Measurements from ENCODE around the gene KYNU. TPM values are rescaled to one million over a fixed set of nuclear protein-coding genes. Genes with fewer than 3 reads are reported as not detected.

Gene KYNU
- total RNA-seq, 1 experiment from 2014 or later, result 0.37 TPM

GRCh38 chr2:143030127-143030526, 152.7 kb downstream of the KYNU start:
- TF ChIP-seq CTCF (conservative IDR thresholded peaks at IDR 0.05), result no peak
- Histone ChIP-seq H4K20me1 (ENCODE audit: control insufficient read depth, insufficient read depth, insufficient read length) (no peaks in the 10 kb centered on the region), H3K23me2 (ENCODE audit: insufficient read length, low read depth, low read length, poor library complexity, severe bottlenecking) (no peaks in the 10 kb centered on the region), H3K79me1 (ENCODE audit: insufficient read depth, low read depth, low read length, poor library complexity, severe bottlenecking) (no peaks in the 10 kb centered on the region), H3K4me2 (ENCODE audit: insufficient read depth, insufficient read length, low read length) (no peak overlapping the region), H4K5ac (ENCODE audit: insufficient read length, low read depth, low read length) (no peak overlapping the region), H2BK12ac (ENCODE audit: insufficient read length, low read depth, low read length) (no peak overlapping the region), H3K18ac (ENCODE audit: insufficient read length, low read depth, low read length) (no peak overlapping the region), H3K23ac (ENCODE audit: insufficient read length, low read depth, low read length) (no peak overlapping the region), H3K9me3 (ENCODE audit: control insufficient read depth, low read depth, low read length) (no peaks in the 10 kb centered on the region), H3K14ac (ENCODE audit: insufficient read depth, low read length) (no peak overlapping the region), H4K8ac (replicated peaks; ENCODE audit: insufficient read length, low read depth, low read length) (no peak overlapping the region), H3K4ac (ENCODE audit: low read depth, low read length) (no peak overlapping the region), H3K56ac (ENCODE audit: insufficient read length, low read depth, low read length) (no peak overlapping the region), H2AFZ (ENCODE audit: low read length) (no peak overlapping the region), H3K9ac (ENCODE audit: extremely low read depth, insufficient read length, low read length) (no peak overlapping the region), H3K79me2 (ENCODE audit: insufficient read depth, low read length) (no peaks in the 10 kb centered on the region), H2AK5ac (ENCODE audit: insufficient read length, low read length) (no peak overlapping the region), H2BK15ac (ENCODE audit: low read depth, low read length) (no peak overlapping the region), H3K4me1 (ENCODE audit: insufficient read depth, low read length) (no peaks in the 10 kb centered on the region), H3K27me3 (ENCODE audit: insufficient read depth, low read length) (no peaks in the 10 kb centered on the region), H3T11ph (ENCODE audit: low read length) (no peak overlapping the region), H2BK20ac (ENCODE audit: low read depth, low read length, poor library complexity, severe bottlenecking) (no peak overlapping the region), H3K27ac (ENCODE audit: insufficient read length, low read depth, low read length) (no peak overlapping the region), H4K91ac (ENCODE audit: insufficient read length, low read depth, low read length) (no peak overlapping the region), H2BK120ac (ENCODE audit: low read depth, low read length, poor library complexity, severe bottlenecking) (no peak overlapping the region), H2BK5ac (ENCODE audit: insufficient read length, low read length) (no peak overlapping the region)
- Mint-ChIP-seq H3K9me3 (no peaks in the 10 kb centered on the region), H3K27ac (no peak overlapping the region), H3K4me3 (no peak overlapping the region), H3K27me3 (ENCODE audit: low read depth) (peaks cover 16% of the 10 kb centered on the region), H3K36me3 (ENCODE audit: insufficient read depth in 1 of 3, low read depth in 3 of 3) (no peaks in the 10 kb centered on the region), H3K4me1 (peaks cover 7 to 10% of the 10 kb centered on the region in 2 experiments; a peak in 2 of 4 replicates)
- no CpG with 5 or more reads among the region's 2 CpGs for WGBS (ENCODE audit: extremely low coverage, insufficient read length, low lambda C conversion rate)
- DNase-seq, result no peak

All from H9 (cell line).